Measurements from ENCODE around the gene ERAS.
"Not testable (repeated sequence)": the region's sequence is repeated elsewhere in the genome, so short reads cannot be mapped to it uniquely, and the experiment has no call there.

ERAS gene

DNA sequence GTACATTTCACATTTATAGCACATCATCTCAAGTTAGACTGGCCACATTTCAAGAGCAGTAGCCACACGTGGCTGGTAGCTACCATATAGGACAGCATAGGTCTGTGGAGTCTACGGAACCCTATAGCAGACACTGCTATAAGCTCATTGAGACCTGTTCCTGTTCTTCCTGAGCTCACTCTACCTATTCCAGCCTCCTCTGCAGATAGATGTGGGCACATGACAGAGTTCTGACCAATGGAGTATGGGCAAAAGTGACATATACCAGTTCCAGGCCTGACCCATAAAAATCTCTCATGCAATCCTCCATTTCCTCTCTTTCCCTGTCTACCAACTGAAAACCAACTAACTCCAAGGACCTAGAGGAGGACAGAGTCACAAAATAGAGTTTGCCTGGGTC, 28.0 kb upstream of the ERAS start:
- DNase-seq: no peak

DNA sequence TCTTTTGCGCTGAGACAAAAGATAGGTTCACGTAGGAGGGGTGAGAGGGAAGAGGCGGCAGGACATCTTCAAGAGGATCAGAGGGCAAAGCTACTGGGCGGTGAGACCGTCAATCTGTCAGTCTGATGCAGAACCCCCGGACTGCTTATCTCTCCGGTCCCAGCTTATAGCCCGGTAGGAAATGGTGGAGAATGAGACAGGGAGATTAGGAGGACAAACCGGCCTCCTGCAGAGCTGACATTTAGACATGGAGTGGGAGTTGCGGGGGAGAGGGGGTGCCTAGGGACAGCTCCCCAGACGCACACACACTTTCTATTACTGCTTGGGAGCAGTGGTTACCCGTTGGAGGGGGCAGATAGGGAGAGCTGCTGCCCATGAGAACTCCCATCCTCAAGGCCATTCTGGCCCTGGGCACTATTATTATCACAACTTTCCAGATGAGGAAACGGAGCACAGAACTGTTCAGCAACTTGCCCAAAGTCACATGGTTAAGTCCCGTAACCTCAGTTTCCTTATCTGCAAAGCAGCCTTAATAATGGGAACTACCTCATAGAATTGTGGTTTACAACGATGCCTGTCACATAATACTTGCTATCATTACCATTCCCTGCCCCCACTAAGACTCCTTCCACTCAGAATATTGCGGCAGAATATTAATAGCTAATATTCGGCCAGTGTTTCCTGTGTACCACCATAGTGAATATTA, 25.6 kb upstream of the ERAS start:
- no peak for DNase-seq

DNA sequence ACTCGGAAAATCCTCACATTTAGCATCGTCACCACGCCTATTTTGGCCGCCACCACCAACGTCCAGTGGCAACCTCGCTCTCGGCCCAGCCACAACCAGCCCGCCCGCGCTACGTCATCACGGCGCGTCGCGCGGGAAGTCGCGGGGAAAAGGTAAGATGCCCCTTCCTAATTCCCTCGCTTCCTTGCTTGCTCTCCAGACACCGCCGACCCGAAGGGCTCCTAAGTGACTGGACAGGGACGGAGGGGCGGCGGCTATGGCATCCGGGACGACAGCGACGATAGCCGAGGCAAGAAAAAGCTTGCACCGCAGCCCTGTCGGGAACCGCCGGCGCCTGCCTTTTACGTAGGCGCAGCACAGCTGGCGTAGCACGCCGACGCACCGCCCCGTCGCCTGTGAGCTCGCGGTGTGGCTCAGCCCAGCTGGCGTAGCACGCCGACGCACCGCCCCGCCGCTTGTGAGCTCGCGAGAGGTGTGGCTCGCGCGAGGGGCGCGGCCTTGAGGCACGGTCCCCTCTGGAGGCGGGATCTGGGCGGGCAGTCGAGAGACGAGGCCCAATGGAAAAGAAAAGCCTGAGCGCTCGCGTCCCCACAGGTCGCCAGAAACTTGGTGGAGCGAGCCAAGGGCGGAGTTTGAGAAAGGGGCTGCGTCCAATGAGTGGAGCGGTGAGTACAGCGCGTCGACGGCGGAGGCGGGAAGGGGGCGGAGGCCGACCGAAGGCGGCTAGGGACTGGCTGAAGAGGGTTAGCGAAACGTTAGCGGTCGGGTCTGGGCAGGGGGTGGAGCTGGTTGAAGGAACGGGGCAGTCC, 24.8 kb upstream of the ERAS start, which contains the start of gene HDAC6:
Gene HDAC6 (plus strand): TSS at position 788 of the 809 bp plus-strand sequence. CDS start 626 bp downstream, outside the sequence.
- DNase-seq: peak; percentile 79

- DNase-seq: peak; percentile 60
Observed at GRCh38 chrX:48802089-48802904, 24.0 kb upstream of the ERAS start.

DNA sequence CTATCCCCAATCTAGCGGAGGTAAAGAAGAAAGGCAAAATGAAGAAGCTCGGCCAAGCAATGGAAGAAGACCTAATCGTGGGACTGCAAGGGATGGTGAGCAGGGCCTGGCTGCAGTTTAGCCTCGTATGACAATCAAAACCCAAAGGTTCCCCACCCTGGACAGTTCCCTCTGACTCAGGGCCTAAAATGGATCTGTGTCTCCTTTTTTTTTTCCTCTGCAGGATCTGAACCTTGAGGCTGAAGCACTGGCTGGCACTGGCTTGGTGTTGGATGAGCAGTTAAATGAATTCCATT, 23.5 kb upstream of the ERAS start:
- no peak for DNase-seq

- DNase-seq: no peak
Observed at GRCh38 chrX:48806081-48806480, 20.2 kb upstream of the ERAS start.

DNA sequence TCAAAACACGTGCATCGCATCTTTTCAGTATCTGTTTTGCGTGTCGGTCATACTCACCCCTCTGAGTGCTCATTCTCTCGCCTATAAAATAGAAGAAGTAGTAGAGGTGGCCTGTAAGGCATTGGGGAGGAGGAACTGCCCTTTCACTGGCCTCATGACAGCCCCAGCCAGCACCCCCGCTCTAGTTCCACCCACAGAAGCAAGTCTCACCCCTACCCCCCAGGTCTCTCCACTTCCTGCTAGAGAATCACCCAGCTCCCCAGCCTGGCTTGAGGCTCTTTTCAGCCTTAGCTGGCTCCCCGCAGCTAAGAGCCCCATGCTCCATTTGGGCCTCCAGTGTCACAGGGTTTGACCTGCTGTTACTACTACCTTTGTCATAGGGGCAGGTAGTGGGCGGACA, 12.7 kb upstream of the ERAS start:
- no peak for DNase-seq

DNA sequence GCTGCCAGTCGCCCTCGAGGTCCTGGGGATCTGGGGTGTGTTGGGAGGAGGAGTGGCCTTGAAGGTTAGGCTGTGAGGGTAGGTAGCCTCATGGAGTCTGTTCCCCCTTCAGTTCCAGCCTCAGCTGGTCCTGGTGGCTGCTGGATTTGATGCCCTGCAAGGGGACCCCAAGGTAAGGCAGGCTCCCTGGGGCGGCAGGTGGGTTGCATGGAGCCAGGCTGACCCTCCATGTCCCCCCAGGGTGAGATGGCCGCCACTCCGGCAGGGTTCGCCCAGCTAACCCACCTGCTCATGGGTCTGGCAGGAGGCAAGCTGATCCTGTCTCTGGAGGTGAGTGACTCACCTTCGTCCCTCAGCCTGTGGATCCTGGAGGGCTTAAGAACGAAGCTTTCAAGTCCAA, 11.6 kb upstream of the ERAS start:
- DNase-seq: no peak

DNA sequence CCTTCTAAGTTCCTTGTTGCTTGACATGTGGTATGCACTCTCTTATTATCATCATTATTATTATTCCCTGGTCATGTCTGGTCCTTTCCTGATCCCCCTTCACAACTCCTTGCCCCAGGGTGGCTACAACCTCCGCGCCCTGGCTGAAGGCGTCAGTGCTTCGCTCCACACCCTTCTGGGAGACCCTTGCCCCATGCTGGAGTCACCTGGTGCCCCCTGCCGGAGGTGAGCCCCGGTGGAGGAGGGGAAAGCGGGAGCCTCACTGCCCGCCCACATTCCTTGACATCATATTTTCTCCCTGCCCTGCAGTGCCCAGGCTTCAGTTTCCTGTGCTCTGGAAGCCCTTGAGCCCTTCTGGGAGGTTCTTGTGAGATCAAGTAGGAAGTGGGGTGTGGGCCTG, 11.0 kb upstream of the ERAS start:
- DNase-seq: no peak

GRCh38 chrX:48816014-48816810, 10.1 kb upstream of the ERAS start:
- DNase-seq: no peak

GRCh38 chrX:48818098-48818497, 8.2 kb upstream of the ERAS start:
- DNase-seq: no peak

DNA sequence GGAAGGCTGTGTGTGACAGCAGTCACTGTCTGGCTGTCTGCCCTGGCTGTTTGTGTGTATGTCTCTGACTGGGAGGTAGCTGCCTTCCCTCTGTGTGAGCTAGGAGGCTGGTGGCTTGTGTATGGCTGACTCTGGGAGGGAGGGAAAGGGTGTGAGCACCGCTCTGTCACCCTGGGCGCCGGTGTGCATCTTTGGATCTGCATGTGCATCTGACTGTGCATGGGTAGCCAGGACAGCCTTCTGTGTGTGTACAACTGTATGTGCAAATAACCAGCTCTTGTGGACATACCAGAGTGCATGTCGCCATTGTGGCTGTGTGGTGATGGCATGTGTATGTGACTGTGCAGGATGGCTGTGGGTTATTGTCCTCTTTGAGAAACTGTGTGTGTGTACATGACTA, 7.4 kb upstream of the ERAS start:
- no peak for DNase-seq

- not testable (repeated sequence) for DNase-seq
Observed at GRCh38 chrX:48819394-48819793, 6.9 kb upstream of the ERAS start.

DNA sequence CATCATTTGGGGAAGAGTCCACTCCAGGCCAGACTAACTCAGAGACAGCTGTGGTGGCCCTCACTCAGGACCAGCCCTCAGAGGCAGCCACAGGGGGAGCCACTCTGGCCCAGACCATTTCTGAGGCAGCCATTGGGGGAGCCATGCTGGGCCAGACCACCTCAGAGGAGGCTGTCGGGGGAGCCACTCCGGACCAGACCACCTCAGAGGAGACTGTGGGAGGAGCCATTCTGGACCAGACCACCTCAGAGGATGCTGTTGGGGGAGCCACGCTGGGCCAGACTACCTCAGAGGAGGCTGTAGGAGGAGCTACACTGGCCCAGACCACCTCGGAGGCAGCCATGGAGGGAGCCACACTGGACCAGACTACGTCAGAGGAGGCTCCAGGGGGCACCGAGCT, 3.3 kb upstream of the ERAS start:
- DNase-seq: no peak

- DNase-seq: no peak
Observed at GRCh38 chrX:48824066-48824465, 2.2 kb upstream of the ERAS start.

- no peak for DNase-seq
Observed at GRCh38 chrX:48826876-48827653, 752 bp downstream of the ERAS start.

DNA sequence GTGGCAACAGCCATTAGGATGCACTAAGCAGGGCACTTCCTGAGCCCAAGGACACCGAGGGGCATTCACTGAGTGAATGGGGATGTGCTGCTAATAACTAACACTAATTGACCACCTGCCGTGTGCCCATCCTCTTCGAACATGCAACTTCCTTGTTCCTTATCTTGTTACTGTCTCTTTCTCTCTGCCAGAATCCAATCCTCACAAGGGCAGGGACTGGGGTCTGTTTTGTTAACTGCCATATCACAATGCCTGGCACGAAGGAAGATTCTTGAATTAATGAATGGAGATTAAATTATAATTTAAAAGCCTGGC, 1.3 kb downstream of the ERAS start:
- DNase-seq: no peak

GRCh38 chrX:48829016-48829735, 2.9 kb downstream of the ERAS start:
- no peak for DNase-seq

DNA sequence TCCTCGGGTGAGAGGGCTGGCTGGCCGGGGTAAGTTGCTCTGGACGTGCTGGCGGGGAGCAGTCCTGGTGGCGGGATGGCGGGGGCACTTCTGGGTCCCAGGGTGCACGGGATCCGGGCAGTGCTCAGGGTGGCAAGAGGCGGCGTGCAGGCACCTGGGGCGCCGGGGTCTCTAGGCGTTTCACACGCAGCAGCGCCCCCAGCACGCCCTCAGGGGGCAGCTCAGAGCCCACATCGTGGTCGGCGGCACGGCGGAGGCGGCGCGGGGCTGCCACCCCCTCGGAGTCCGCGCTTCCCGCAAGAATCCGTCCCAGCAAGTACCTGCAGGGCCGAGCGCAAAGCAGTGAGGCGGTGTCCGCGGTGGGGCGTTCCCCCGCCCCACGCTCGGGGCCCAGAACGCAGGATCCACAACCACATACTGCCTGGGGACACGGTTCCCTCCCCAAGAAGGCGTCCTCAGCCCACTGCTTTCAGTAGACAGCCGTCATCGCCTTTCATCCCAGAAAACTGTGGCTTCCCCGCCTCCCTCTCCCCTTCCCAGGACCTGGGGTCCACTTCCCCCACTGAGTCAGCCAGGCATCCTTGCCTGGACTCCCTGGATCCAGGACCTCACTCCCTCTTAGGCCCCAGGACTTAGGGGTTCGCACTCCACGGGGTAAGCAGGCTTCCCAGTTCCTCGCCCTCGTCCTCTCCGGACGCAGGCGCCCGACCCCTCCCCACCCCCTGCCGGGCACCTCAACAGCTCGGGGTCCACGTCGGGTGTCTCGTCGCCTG, 5.0 kb downstream of the ERAS start:
- DNase-seq: no peak

GRCh38 chrX:48831909-48832291, 5.6 kb downstream of the ERAS start:
- no peak for DNase-seq

Data from 8988T (cell line).